HCT116 (cell line): ENCODE measurements around the gene COL16A1. TPM values are rescaled to one million over a fixed set of nuclear protein-coding genes. Genes with fewer than 3 reads are reported as not detected.

Experiments used
- ATAC-seq: fragments of 200-7000 bp; cut with Tn5 transposase; 2 replicates; pipeline ENCODE4 v1.9.1; 2020; ENCODE audit warnings: mild to moderate bottlenecking, moderate library complexity
- BruUV-seq: library from RNA; stranded (reverse); fragments of 400-500 nt; replicated peaks from 2 replicates; lab custom pipeline; 2021; lab: Mats Ljungman, UMichigan
- CTCF ChIA-PET: fragments of 300-600 bp; sonication (Branson Sonifier 250); formaldehyde crosslinking; loops from one replicate; lab custom pipeline; 2021; ENCODE audit warnings: antibody characterized with exemption; lab: Charles Lee
- POLR2A ChIA-PET: fragments of 300-600, 350-600 bp; sonication (Branson Sonifier 250); formaldehyde crosslinking; loops from one replicate; lab custom pipeline; 2021; ENCODE audit warnings: antibody characterized with exemption; lab: Charles Lee
- RAD21 ChIA-PET, 2 experiments: fragments of 300-600 bp; sonication (Branson Sonifier 250); formaldehyde crosslinking; loops; one replicate each; lab custom pipeline; 2023; ENCODE audit warnings: low total read pairs in 2 of 2; ENCODE audit not compliant: uncharacterized antibody in 2 of 2, unreplicated experiment in 2 of 2, low non-redundant PET in 1 of 2; lab: Charles Lee
- DNase-seq: peaks from one replicate; pipeline ENCODE4 v3.0.0-alpha.2; 2010; ENCODE audit warnings: low read depth, low spot score
- H2AFZ ChIP-seq: fragments of 200-600 bp; shearing (Covaris generic), sonication (generic); 2 replicates; pipeline ENCODE4 v1.6.1; 2017; ENCODE audit warnings: low read depth, mixed run types, mixed read lengths, antibody characterized with exemption, low read length; ENCODE audit not compliant: poor library complexity, severe bottlenecking
- H3K27ac ChIP-seq: 2 replicates; pipeline ENCODE4 v1.5.1; 2012; ENCODE audit warnings: low read depth, low read length
- H3K27me3 ChIP-seq: fragments of 200-600 bp; sonication (generic); 2 replicates; pipeline ENCODE4 v1.6.1; 2016; ENCODE audit warnings: mixed run types, low read length, mixed read lengths; ENCODE audit not compliant: insufficient read depth
- H3K36me3 ChIP-seq, 2 experiments: fragments of 200-500 bp in 1 of 2; fragments of 200-600 bp in 1 of 2; sonication (Bioruptor generic) in 1 of 2; sonication (generic) in 1 of 2; 2 replicates each; pipeline versions ENCODE4 v1.5.1 to v1.6.1; 2014 to 2016; ENCODE audit warnings: low read length in 2 of 2, inconsistent platforms in 1 of 2, mixed read lengths in 1 of 2, mixed run types in 1 of 2; ENCODE audit not compliant: insufficient read depth in 2 of 2, control insufficient read depth in 1 of 2
- H3K4me1 ChIP-seq, 2 experiments: fragments of 200-600 bp in 1 of 2; sonication (generic) in 1 of 2; 2 replicates each; pipeline versions ENCODE4 v1.5.1 to v1.6.1; 2012 to 2017; ENCODE audit warnings: low read length in 2 of 2, inconsistent platforms in 1 of 2, mild to moderate bottlenecking in 1 of 2, mixed read lengths in 1 of 2, mixed run types in 1 of 2, moderate library complexity in 1 of 2; ENCODE audit not compliant: insufficient read depth in 2 of 2, control insufficient read depth in 1 of 2
- H3K4me2 ChIP-seq: fragments of 200-600 bp; sonication (generic); 2 replicates; pipeline ENCODE4 v1.6.1; 2017; ENCODE audit warnings: mixed run types, low read length, mixed read lengths
- H3K4me3 ChIP-seq, 2 experiments: fragments of 200-600 bp in 1 of 2; sonication (generic) in 1 of 2; replicated peaks in 1 of 2; 2 replicates each; pipeline ENCODE4 v1.5.1; 2011 to 2016; ENCODE audit warnings: low read length in 2 of 2, control low read depth in 1 of 2, low read depth in 1 of 2, mild to moderate bottlenecking in 1 of 2, mixed read lengths in 1 of 2, mixed run types in 1 of 2
- H3K79me2 ChIP-seq: fragments of 200-600 bp; sonication (generic); 2 replicates; pipeline ENCODE4 v1.6.1; 2017; ENCODE audit warnings: mild to moderate bottlenecking, mixed run types, low read length, moderate library complexity, mixed read lengths; ENCODE audit not compliant: insufficient read depth
- H3K9ac ChIP-seq: fragments of 200-600 bp; sonication (generic); 2 replicates; pipeline ENCODE4 v1.6.1; 2016; ENCODE audit warnings: low read length, mixed read lengths
- H3K9me2 ChIP-seq: fragments of 200-600 bp; sonication (generic), shearing (Covaris generic); 2 replicates; pipeline ENCODE4 v1.6.1; 2017; ENCODE audit warnings: mixed run types, mild to moderate bottlenecking, moderate library complexity; ENCODE audit not compliant: insufficient read depth
- H3K9me3 ChIP-seq, 2 experiments: fragments of 200-500 bp in 1 of 2; fragments of 200-600 bp in 1 of 2; sonication (Bioruptor generic) in 1 of 2; sonication (generic) in 1 of 2; 2 replicates each; pipeline ENCODE4 v1.6.1; 2014 to 2017; ENCODE audit warnings: low read length in 2 of 2, mixed read lengths in 2 of 2, inconsistent platforms in 1 of 2, low read depth in 1 of 2, mild to moderate bottlenecking in 1 of 2, mixed run types in 1 of 2, moderate library complexity in 1 of 2; ENCODE audit not compliant: control insufficient read depth in 1 of 2, insufficient read depth in 1 of 2
- H4K20me1 ChIP-seq: fragments of 200-600 bp; sonication (generic), shearing (Covaris generic); 2 replicates; pipeline ENCODE4 v1.6.1; 2017; ENCODE audit warnings: mixed run types, mild to moderate bottlenecking, moderate library complexity; ENCODE audit not compliant: insufficient read depth
- ATF3 ChIP-seq: IDR thresholded peaks from 2 replicates; pipeline ENCODE4 v1.6.1; 2012
- CBX3 ChIP-seq: IDR thresholded peaks from 2 replicates; pipeline ENCODE4 v1.6.1; 2012; ENCODE audit warnings: low read depth
- CEBPB ChIP-seq: IDR thresholded peaks from 2 replicates; pipeline ENCODE4 v1.6.1; 2012; ENCODE audit warnings: low read depth
- CTCF ChIP-seq, 3 experiments: fragments of 200-600 bp in 1 of 3; sonication (generic) in 1 of 3; IDR thresholded peaks in 2 of 3; conservative IDR thresholded peaks in 1 of 3; 2 replicates each; pipeline ENCODE4 v1.5.1; 2012 to 2017; ENCODE audit warnings: low read depth in 2 of 3, low read length in 2 of 3, antibody characterized with exemption in 1 of 3, borderline replicate concordance in 1 of 3, control low read depth in 1 of 3, mild to moderate bottlenecking in 1 of 3, mixed read lengths in 1 of 3, mixed run types in 1 of 3, moderate library complexity in 1 of 3; ENCODE audit not compliant: insufficient read depth in 1 of 3
- EGR1 ChIP-seq: IDR thresholded peaks from 2 replicates; pipeline ENCODE4 v1.6.1; 2012; ENCODE audit warnings: low read depth
- ELF1 ChIP-seq: IDR thresholded peaks from 2 replicates; pipeline ENCODE4 v1.6.1; 2012; ENCODE audit warnings: low read depth, borderline replicate concordance
- EZH2 ChIP-seq: fragments of 200-600 bp; sonication (generic); IDR thresholded peaks from 2 replicates; pipeline ENCODE4 v1.6.1; 2017; ENCODE audit warnings: antibody characterized with exemption, mixed run types
- EZH2phosphoT487 ChIP-seq: fragments of 200-600 bp; IDR thresholded peaks from 2 replicates; pipeline ENCODE4 v1.6.1; 2018; ENCODE audit warnings: antibody characterized with exemption, borderline replicate concordance
- JUND ChIP-seq: IDR thresholded peaks from 2 replicates; pipeline ENCODE4 v1.6.1; 2012
- MAX ChIP-seq: IDR thresholded peaks from 2 replicates; pipeline ENCODE4 v1.6.1; 2012
- POLR2A ChIP-seq: IDR thresholded peaks from 2 replicates; pipeline ENCODE4 v1.7.0; 2011; ENCODE audit warnings: borderline replicate concordance; ENCODE audit not compliant: insufficient read depth, insufficient read length; ENCODE audit errors: extremely low read depth
- POLR2AphosphoS5 ChIP-seq: IDR thresholded peaks from 2 replicates; pipeline ENCODE4 v1.6.1; 2011; ENCODE audit warnings: mild to moderate bottlenecking, low read depth, low read length, moderate library complexity
- RAD21 ChIP-seq: IDR thresholded peaks from 2 replicates; pipeline ENCODE4 v1.6.1; 2012; ENCODE audit warnings: low read depth, mild to moderate bottlenecking
- SIN3A ChIP-seq: IDR thresholded peaks from 2 replicates; pipeline ENCODE4 v1.6.1; 2012; ENCODE audit warnings: low read depth
- SP1 ChIP-seq: IDR thresholded peaks from 2 replicates; pipeline ENCODE4 v1.6.1; 2012; ENCODE audit warnings: low read depth
- SRF ChIP-seq: IDR thresholded peaks from 2 replicates; pipeline ENCODE4 v1.6.1; 2012; ENCODE audit warnings: low read depth
- TCF7L2 ChIP-seq: IDR thresholded peaks from 2 replicates; pipeline ENCODE4 v1.7.0; 2011; ENCODE audit warnings: borderline replicate concordance, inconsistent platforms; ENCODE audit not compliant: insufficient read depth, insufficient read length; ENCODE audit errors: extremely low read depth
- YY1 ChIP-seq: IDR thresholded peaks from 2 replicates; pipeline ENCODE4 v1.6.1; 2011; ENCODE audit warnings: low read length, low read depth, moderate library complexity, mild to moderate bottlenecking; ENCODE audit not compliant: insufficient replicate concordance; ENCODE audit errors: extremely low read depth
- ZBTB33 ChIP-seq: IDR thresholded peaks from 2 replicates; pipeline ENCODE4 v1.6.1; 2011; ENCODE audit warnings: mild to moderate bottlenecking, low read length, moderate library complexity; ENCODE audit not compliant: insufficient replicate concordance; ENCODE audit errors: extremely low read depth
- ZNF274 ChIP-seq: fragments of 200-500 bp; sonication (Bioruptor generic); IDR thresholded peaks from 2 replicates; pipeline ENCODE4 v1.6.1; 2014; ENCODE audit warnings: mild to moderate bottlenecking, low read depth, low read length, inconsistent platforms
- intact Hi-C: fragments of 100-400 bp; cut with micrococcal nuclease; formaldehyde crosslinking; loops from 2 replicates; pipeline ENCODE4 v1.10.0; 2022
- total RNA-seq: library from RNA; stranded (reverse); gene quantifications from one replicate; pipeline ENCODE4 v1.2.1, GENCODE V29; 2021; ENCODE audit not compliant: unreplicated experiment

COL16A1 gene
- total RNA-seq, 1 experiment from 2014 or later = 2.2 TPM

- H3K9me2 ChIP-seq = no peaks in the 10 kb centered on the region
- ATAC-seq = no peak
- no peaks in the 10 kb centered on the region for H3K27me3 ChIP-seq
- no peak overlapping the region for H3K27ac ChIP-seq
- CTCF ChIA-PET = interaction anchor here (1.6 to 2.0 kb wide), 2 partner anchors 10 to 20 kb away, joined by 5 to 6 read pairs; no protein-coding TSS in a partner anchor
- no peak for TF ChIP-seq ELF1
- TF ChIP-seq CEBPB = no peak
- TF ChIP-seq ZBTB33 = no peak
- TF ChIP-seq RAD21 = no peak
- no peak for TF ChIP-seq EGR1
- no peak for TF ChIP-seq ZNF274
- no peak for TF ChIP-seq EZH2
- no peak for TF ChIP-seq TCF7L2
- TF ChIP-seq SP1 = no peak
- TF ChIP-seq POLR2AphosphoS5 = no peak
- no peak for TF ChIP-seq ATF3
- TF ChIP-seq MAX = no peak
- TF ChIP-seq EZH2phosphoT487 = no peak
- no peak for TF ChIP-seq CTCF (IDR thresholded peaks at IDR 0.05 in 2 of 3, conservative IDR thresholded peaks at IDR 0.05 in 1 of 3; ENCODE audit: borderline replicate concordance in 1 of 3, insufficient read depth in 1 of 3, low read depth in 2 of 3, low read length in 2 of 3)
- no peak for TF ChIP-seq CBX3
- TF ChIP-seq SIN3A = no peak
- TF ChIP-seq JUND = no peak
- TF ChIP-seq YY1 = no peak
- TF ChIP-seq POLR2A = no peak
- no peak for TF ChIP-seq SRF
- POLR2A ChIA-PET = no interaction called here
- no peaks in the 10 kb centered on the region for H3K79me2 ChIP-seq
- peaks cover 0 to 15% of the 10 kb centered on the region in 2 experiments; a peak in 3 of 4 replicates for H3K4me1 ChIP-seq
- no peak overlapping the region for H2AFZ ChIP-seq
- H3K4me3 ChIP-seq = no peak overlapping the region
- H3K4me2 ChIP-seq = no peak overlapping the region
- no peak for DNase-seq
- H3K9ac ChIP-seq = no peak overlapping the region
- H3K9me3 ChIP-seq = no peaks in the 10 kb centered on the region
- BruUV-seq = no TSS peak
- RAD21 ChIA-PET = no interaction called here
- H3K36me3 ChIP-seq = no peaks in the 10 kb centered on the region; a peak in 1 of 4 replicates
- intact Hi-C loops = no loop called here
- no peaks in the 10 kb centered on the region for H4K20me1 ChIP-seq
Measured at GRCh38 chr1:31735571-31735970, 31.8 kb upstream of the COL16A1 start.
